ENCODE results near the gene JAM3.

Gene JAM3

GRCh38 chr11:134200688-134201087, 131.8 kb downstream of the JAM3 start:
- TF ChIP-seq EP300 (IDR thresholded peaks at IDR 0.05; ENCODE audit: borderline replicate concordance), result no peak
- no peak for TF ChIP-seq USF1 (IDR thresholded peaks at IDR 0.05)
- TF ChIP-seq YY1 (IDR thresholded peaks at IDR 0.05; ENCODE audit: low read depth), result no peak
- TF ChIP-seq MAX (IDR thresholded peaks at IDR 0.05), result no peak
- no peak for TF ChIP-seq CREB1 (IDR thresholded peaks at IDR 0.05; ENCODE audit: low read depth)
- no peak for TF ChIP-seq EGR1 (IDR thresholded peaks at IDR 0.05)
- TF ChIP-seq CEBPB (IDR thresholded peaks at IDR 0.05), result no peak
- TF ChIP-seq REST (IDR thresholded peaks at IDR 0.05; ENCODE audit: low read depth), result no peak
- TF ChIP-seq TEAD4 (IDR thresholded peaks at IDR 0.05), result no peak
